DND-41 (cell line): Measurements from ENCODE around the gene GPC1.

Source experiments
- ATAC-seq: fragments of 200-7000 bp; cut with Tn5 transposase; 3 replicates; pipeline ENCODE4 v1.9.1; 2021; ENCODE audit warnings: low read depth; ENCODE audit not compliant: insufficient read depth
- DNase-seq: peaks from one replicate; pipeline ENCODE4 v3.0.0-alpha.2; 2020
- H2AFZ ChIP-seq: 2 replicates; pipeline ENCODE4 v1.6.0; 2012; ENCODE audit warnings: low read depth, low read length
- H3K27ac ChIP-seq: 2 replicates; pipeline ENCODE4 v1.5.1; 2012; ENCODE audit warnings: low read length, inconsistent platforms
- H3K27me3 ChIP-seq: fragments of 200-600 bp; sonication (generic); 2 replicates; pipeline ENCODE4 v1.6.0; 2012; ENCODE audit warnings: low read length, mild to moderate bottlenecking, inconsistent platforms; ENCODE audit not compliant: insufficient read depth, poor library complexity
- H3K36me3 ChIP-seq: 2 replicates; pipeline ENCODE4 v1.5.1; 2012; ENCODE audit warnings: low read length, inconsistent platforms; ENCODE audit not compliant: insufficient read depth
- H3K4me1 ChIP-seq: 2 replicates; pipeline ENCODE4 v1.5.1; 2012; ENCODE audit warnings: mild to moderate bottlenecking, low read length; ENCODE audit not compliant: insufficient read depth
- H3K4me2 ChIP-seq: 2 replicates; pipeline ENCODE4 v1.6.0; 2012; ENCODE audit warnings: mild to moderate bottlenecking, moderate library complexity, low read length, inconsistent platforms; ENCODE audit not compliant: insufficient read depth
- H3K4me3 ChIP-seq, 2 experiments: fragments of 200-600 bp in 1 of 2; shearing (Covaris generic) in 1 of 2; 2 replicates each; pipeline ENCODE4 v1.5.1; 2012 to 2016; ENCODE audit warnings: inconsistent platforms in 2 of 2, low read length in 2 of 2, mild to moderate bottlenecking in 2 of 2, low read depth in 1 of 2, moderate library complexity in 1 of 2
- H3K79me2 ChIP-seq: 2 replicates; pipeline ENCODE4 v1.6.0; 2012; ENCODE audit warnings: low read length, inconsistent platforms; ENCODE audit not compliant: insufficient read depth
- H3K9ac ChIP-seq: 2 replicates; pipeline ENCODE4 v1.6.0; 2012; ENCODE audit warnings: low read depth, mild to moderate bottlenecking, inconsistent platforms, low read length, moderate library complexity
- H3K9me3 ChIP-seq: 2 replicates; pipeline ENCODE4 v1.5.1; 2012; ENCODE audit warnings: low read length, moderate library complexity, mild to moderate bottlenecking, inconsistent platforms; ENCODE audit not compliant: insufficient read depth, severe bottlenecking
- H4K20me1 ChIP-seq: 2 replicates; pipeline ENCODE4 v1.6.0; 2012; ENCODE audit warnings: low read length; ENCODE audit not compliant: insufficient read depth
- CTCF ChIP-seq: IDR thresholded peaks from 2 replicates; pipeline ENCODE4 v1.5.1; 2012; ENCODE audit warnings: borderline replicate concordance, low read length, moderate library complexity, mild to moderate bottlenecking; ENCODE audit not compliant: poor library complexity, severe bottlenecking; ENCODE audit errors: extremely low read depth
- EZH2 ChIP-seq: IDR thresholded peaks from 3 replicates; pipeline ENCODE4 v1.6.1; 2012; ENCODE audit warnings: borderline replicate concordance, low read depth, mild to moderate bottlenecking, moderate library complexity, low read length, inconsistent platforms; ENCODE audit not compliant: severe bottlenecking

GPC1 gene

GRCh38 chr2:240457223-240458043 is 22.0 kb downstream of the GPC1 start:
- Histone ChIP-seq H3K4me1 (no peaks in the 10 kb centered on the region), H3K9ac (no peak overlapping the region), H3K4me2 (no peak overlapping the region), H3K36me3 (no peaks in the 10 kb centered on the region), H2AFZ (no peak overlapping the region), H3K79me2 (no peaks in the 10 kb centered on the region), H3K27ac (no peak overlapping the region), H4K20me1 (0 out of 2 replicates have a peak, but pooled peaks cover 3% of the 10 kb centered on the region), H3K9me3 (no peaks in the 10 kb centered on the region), H3K4me3 (no peak overlapping the region), H3K27me3 (no peaks in the 10 kb centered on the region)
- no peak for TF ChIP-seq EZH2
- TF ChIP-seq CTCF = no peak
- no peak for DNase-seq
- no peak for ATAC-seq

DNA sequence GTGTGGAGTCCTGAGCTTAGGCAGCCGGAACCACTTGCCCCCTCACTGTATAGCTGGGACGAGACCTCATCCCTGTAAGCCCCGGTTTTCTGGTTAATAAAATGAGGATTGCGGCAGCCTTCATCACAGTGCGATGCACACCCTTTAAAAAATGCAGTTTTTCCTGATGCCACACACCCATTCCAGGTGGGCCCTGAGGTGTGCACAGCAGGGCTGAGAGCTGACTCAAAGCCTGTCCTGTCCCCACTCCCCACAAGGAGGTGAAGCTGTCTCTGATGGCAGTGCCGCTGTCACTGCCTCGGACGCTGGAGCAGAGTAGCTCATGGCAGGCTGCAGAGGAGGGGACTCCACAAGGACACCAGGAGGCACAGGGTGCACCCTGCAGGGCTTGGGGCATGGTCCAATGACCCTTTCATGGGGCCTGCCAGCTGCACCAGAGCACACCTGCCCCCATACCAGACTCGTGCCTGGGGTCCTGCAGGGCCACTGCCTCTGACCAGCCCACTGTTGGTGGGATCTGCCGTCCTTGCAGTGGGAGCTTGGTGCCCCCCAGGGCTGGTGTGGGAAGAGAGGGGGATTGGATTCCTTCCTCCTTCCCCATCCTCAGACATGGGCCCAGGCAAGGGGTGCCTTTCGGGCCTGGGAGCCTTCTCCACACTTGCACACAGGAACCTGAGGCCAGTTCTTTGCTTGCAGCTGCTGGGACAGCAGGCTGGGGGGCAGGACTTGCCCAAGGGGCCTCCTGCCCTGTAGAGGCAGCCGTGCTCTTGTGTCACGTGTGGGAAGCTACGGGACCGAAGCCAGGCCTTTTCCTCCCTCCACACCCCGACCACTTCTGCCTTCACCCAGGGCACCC is 22.8 kb downstream of the GPC1 start:
- no peaks in the 10 kb centered on the region for H3K36me3 ChIP-seq
- no peaks in the 10 kb centered on the region for H3K79me2 ChIP-seq
- no peaks in the 10 kb centered on the region for H3K9me3 ChIP-seq
- H3K4me2 ChIP-seq = no peak overlapping the region
- H3K27ac ChIP-seq = no peak overlapping the region
- ATAC-seq (no peak), DNase-seq (no peak)
- H2AFZ ChIP-seq = no peak overlapping the region
- 0 out of 2 replicates have a peak, but pooled peaks cover 3% of the 10 kb centered on the region for H4K20me1 ChIP-seq
- no peaks in the 10 kb centered on the region for H3K27me3 ChIP-seq
- H3K4me1 ChIP-seq = no peaks in the 10 kb centered on the region
- TF ChIP-seq EZH2 (no peak), CTCF (no peak)
- H3K9ac ChIP-seq = no peak overlapping the region
- H3K4me3 ChIP-seq = no peak overlapping the region

- Histone ChIP-seq H3K36me3 (no peaks in the 10 kb centered on the region), H3K4me3 (no peak overlapping the region), H3K79me2 (no peaks in the 10 kb centered on the region), H4K20me1 (0 out of 2 replicates have a peak, but pooled peaks cover 3% of the 10 kb centered on the region), H3K4me1 (no peaks in the 10 kb centered on the region), H3K27ac (no peak overlapping the region), H3K9me3 (no peaks in the 10 kb centered on the region), H3K9ac (no peak overlapping the region), H3K27me3 (no peaks in the 10 kb centered on the region), H2AFZ (no peak overlapping the region), H3K4me2 (no peak overlapping the region)
- TF ChIP-seq CTCF (no peak), EZH2 (no peak)
- DNase-seq (no peak), ATAC-seq (no peak)
These were observed 23.5 kb downstream of the GPC1 start for GRCh38 chr2:240458900-240459391.
